HG03378 (cell line): ENCODE data around the gene MYEF2.

Source experiments
- ATAC-seq: cut with Tn5 transposase; IDR thresholded peaks from one replicate; pipeline ENCODE4 v1.9.1; 2021; ENCODE audit warnings: mild to moderate bottlenecking, moderate library complexity; ENCODE audit not compliant: unreplicated experiment

The MYEF2 gene

DNA sequence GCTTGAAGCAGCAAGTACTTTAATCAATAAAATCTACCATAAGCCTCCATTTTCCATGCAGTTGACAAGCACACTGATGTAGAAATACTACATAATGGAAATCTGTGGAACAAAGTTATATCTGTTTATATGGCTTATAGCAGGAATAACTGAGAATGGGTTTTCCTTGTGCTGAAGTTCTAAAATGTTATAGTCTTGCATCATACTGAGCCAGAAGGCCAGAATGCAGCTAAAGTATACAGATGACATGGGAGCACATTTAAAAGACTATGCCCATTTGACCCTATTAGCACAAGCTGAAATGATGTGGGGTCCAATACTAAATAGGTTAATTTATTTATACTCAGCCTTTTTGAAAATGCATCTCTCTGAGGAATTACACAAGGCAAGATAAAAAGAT is 32.2 kb downstream of the MYEF2 start:
- ATAC-seq, result no peak

DNA sequence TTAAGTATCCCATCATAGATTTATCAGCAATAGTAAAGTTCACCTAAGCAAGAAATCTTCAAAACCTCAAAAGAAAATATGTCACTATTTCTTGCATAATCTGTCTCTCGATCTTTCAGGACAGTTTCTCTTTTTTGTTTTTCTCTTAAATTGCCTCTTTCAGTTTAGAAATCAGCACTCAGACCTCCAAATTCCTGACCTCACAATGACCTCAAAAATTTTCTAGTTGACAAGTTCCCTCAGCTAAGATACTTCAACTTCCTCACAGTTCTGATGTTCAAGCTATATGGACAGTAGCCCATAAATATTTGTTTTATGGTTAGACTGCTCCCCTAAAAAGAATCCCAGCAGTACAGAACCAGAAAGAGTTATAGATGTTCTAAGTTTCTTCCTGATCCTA is 33.2 kb downstream of the MYEF2 start:
- ATAC-seq, result peak; percentile 80

DNA sequence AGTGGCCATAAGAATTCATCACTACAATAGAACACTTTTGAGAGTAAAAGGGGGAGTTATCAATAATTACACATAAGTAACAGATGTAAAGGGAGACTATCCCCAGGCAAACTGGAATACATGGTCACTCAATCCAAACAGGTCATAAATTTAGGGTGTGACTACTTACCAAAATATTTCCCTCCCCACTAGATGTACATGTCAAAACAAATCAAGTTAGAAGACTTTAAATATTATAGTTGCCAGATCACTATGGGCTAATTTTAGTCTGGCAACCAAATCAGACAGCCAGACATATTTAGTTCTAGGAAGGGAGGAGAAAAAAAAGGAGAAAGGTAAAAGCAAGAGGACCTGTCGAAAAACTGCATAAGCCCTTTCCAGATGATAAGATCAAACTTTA is 34.2 kb downstream of the MYEF2 start:
- no peak for ATAC-seq

DNA sequence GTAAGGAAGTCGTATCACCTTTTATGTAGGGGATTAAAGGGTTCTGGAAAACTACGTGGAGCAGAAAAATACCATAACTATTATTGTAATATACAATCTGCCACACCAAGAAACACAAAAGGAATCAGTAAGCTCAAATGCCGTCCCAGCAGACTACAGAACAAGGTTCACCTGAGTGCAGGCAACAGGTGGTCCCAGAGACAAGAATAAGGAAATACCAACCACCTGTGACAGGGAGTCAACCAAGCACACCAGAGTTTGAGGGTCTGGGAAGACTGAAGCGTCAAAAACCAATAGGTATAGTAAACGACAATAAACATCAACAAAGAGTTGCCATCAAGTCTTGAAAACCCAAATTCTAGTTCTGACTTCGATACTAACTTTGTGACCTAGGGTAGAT is 45.2 kb downstream of the MYEF2 start:
- no peak for ATAC-seq

DNA sequence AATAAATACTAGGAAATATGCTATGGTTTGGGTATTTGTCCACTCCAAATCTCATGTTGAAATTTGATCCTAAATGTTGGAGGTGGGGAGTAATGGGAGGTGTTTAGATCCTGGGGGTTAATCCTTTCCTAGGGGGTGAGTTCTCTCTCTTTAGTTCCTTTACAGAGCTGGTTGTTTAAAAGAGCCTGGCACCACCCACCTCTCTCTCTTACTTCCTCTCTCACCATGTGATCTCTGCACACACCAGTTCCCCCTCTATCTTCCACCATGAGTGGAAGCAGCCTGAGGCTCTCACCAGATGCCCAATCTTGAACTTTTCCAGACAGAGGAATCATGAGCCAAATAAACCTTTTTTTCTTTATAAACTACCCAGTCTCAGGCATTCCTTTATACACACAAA is 46.8 kb downstream of the MYEF2 start:
- ATAC-seq, result no peak

DNA sequence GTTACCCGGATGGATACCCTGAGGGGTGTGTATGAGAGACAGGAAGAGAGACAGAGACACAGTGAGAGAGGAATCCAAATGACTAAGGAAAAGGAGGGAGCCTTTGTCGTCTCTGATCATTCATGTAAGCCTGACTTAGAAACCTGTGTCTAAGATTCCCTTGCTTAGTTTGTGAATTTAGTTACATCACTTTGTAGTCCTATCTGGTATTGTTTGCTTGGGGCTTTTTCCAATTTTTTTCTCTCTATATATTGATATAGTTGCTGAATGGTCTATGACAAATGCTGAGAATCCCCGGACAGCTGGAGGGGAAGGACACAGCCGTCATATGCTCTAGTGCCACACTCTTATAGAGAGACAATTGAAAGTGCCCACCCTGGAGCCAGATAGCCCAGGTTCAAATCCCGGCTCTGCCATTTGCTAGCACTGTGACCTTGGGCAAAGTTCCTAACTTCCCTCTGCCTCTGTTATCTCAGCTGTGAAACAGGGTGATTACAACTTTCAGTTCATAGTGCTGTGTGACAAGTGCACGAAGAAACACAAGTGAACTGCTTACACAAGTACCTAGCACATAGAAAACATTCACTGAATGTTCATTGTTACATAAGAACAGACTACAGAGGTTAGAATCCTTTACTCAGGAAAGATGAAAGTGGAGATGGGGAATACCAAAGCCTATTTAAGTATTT is 51.3 kb downstream of the MYEF2 start:
- no peak for ATAC-seq

DNA sequence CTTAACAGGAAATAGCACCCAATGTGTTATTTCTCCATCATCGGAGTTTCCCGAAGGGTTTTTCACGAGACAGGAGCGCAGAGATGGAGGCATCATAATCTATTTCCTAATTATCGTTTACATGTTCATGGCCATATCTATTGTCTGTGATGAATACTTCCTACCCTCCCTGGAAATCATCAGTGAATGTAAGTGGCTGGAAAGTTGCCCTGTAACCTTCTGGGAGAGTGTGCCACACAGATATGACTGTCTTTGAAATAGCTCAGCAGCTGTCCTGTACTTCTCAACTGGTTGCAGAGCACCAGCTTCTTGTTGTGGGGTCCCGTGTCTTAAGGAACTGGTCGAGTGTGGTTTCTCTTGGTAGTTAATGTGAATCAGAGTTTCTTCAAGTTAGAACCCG is 56.2 kb downstream of the MYEF2 start:
- no peak for ATAC-seq

DNA sequence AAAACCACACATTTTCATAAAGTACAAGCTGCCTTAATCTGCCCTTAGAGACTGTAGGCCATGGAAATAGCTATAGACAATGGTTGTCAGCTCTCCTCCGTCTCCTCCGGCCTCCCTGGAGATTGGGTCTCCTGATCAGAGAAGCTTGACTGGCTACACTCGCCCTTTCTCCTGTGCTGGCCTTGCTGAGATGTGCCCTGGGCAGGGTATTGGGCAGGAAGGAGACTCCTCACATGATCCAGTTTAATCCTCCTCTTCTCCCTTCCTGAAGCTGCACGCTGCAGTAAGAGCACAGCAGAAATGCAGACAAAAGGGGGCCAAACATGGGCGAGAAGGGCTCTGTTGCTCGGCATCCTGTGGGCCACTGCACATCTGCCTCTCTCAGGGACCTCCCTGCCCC is 57.4 kb downstream of the MYEF2 start, which contains the start of gene SLC24A5:
Gene SLC24A5 (plus strand): TSS at position 246 of the 400 bp plus-strand sequence. CDS start 55 bp downstream, at position 301.
- no peak for ATAC-seq

DNA sequence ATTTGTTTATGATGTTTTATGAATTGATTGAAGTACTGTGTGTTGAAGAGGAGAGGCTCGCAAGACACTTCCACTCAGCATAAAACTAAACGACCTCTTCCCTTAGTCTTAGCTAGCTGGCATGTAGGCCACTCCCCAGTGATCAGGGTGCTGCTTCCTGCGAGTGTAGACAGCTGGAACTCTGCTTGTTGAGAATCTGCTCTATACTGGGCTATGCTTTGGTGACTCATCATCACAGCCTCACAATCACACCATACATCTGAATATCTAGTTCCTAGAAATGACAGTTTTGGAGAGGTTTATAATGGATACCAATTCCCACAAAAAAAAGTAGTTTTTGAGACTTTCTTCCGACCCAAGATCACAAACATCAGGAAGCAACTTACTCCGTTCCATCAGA is 58.8 kb downstream of the MYEF2 start:
- no peak for ATAC-seq

DNA sequence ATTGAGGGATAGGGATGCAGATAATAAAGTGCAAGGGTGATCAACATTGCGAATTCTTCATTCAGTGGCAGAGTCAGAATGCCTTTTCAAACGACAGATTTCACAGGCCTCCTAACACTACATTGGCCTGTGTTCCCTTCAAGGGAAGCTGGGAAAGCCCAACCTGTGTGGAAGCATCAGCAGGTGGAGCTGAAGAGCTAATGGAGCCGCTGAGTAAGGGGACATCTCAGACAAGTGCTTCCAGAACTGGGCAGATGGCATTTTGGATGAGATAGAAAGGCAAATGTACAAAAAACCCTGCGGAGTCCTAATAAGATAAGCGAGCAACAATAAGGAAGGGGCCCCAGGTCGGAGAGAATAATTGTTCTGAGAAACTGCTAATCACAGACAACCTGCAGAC is 65.9 kb downstream of the MYEF2 start:
- ATAC-seq, result no peak

DNA sequence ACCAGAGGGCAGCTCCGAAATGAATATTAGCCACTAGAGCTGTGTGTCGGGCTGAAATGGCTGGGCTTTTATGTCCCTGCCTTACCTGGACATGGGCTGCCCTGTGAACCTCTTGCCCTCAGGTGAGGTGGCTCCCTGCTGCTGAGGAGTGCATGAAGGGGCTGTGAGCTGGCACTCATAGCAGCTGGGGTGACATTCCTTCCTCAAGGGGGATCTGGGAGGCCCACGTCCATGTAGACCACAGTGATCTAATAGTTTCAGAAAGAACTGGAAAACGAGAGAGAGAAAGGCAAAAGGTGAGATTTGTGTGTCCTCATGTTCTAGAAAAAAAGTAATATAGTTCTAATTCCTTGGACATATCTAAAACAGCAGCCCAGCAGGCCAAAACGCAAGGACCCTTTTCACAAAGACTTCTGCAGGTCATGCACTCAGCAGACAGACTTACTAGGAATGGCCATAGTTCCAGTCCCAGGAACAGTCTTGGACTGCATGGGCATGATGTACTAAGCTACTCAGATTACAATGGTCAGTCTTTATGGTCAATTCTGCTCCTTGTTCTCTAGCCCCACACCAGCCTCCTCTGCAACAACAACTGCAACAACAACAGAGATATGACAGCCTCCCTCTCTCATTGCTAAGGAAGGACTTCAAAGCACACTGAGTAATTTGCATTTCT is 68.1 kb downstream of the MYEF2 start:
- ATAC-seq, result no peak

DNA sequence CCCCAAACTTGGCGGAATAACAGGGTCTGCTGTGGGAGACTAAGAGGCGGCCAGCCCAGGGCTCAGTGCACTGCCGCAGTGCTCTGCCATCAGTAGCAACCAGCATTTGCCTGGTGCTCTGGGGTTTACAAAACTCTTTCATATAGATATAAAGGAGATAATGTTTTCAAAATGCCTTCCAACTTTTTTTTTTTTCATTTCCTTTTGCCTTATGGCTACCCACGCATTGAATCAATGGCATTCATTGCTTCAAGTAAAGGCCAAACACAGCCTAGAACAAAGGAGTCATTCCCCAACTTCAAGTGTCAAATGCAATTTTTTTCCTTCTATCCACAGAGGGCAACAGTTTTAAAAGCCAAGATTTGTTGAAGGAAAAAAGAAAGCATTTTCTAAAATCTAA is 68.9 kb downstream of the MYEF2 start:
- no peak for ATAC-seq

DNA sequence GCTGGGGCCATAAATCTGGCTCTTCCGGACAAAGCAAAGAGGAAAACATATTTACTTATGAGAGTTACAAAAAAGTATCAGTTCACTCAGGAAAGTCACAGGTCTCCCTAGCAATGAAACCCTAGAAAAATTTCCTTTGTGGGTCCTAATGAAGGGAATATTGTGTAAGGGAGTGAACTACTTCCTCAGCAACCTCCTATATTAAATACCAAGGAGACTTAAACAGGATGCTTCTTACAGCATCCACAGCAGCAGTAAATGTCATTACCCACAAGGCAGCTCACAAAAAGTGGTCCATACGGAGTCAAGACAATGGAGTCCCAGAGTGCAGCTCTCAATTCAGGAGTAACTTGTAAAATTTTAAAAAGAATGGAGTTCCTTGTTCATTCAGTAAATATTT is 72.2 kb downstream of the MYEF2 start:
- no peak for ATAC-seq

DNA sequence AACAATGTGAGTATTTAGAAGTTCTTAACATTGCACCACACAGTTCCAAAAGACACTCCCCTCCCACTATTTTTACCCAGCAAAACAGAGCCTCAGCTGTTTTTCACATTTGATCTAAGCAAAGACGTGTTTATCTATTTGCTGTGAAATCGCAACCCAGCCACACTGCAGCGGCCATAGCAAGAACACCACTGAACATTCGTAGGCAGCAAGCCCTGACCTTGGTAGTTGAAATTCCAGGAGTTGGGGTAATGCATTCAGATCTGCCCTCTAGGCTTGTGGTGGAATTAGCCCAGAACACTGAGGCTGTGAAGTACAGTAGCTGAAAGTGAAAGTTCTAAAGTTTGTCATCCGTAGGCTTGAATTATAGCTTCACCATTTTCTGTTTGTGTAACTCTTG is 74.4 kb downstream of the MYEF2 start:
- no peak for ATAC-seq

DNA sequence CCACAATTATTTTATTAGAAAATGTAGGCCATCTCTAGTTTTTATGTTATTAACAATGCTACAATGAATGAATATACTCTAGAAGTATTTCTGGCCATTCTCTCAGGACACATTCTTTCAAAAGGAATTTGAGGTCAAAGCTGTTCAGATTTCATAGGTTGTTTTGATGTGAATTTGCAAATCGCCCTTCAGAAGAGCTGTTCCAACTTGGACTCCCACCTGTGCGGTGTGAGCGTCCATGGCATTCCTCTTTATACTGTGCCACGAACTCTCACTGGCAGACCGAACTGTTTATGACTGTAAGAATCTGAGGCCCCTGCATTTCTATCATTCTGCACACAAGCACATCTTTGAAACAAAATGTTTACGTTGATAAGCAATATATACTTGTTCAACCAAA is 75.9 kb downstream of the MYEF2 start:
- no peak for ATAC-seq

DNA sequence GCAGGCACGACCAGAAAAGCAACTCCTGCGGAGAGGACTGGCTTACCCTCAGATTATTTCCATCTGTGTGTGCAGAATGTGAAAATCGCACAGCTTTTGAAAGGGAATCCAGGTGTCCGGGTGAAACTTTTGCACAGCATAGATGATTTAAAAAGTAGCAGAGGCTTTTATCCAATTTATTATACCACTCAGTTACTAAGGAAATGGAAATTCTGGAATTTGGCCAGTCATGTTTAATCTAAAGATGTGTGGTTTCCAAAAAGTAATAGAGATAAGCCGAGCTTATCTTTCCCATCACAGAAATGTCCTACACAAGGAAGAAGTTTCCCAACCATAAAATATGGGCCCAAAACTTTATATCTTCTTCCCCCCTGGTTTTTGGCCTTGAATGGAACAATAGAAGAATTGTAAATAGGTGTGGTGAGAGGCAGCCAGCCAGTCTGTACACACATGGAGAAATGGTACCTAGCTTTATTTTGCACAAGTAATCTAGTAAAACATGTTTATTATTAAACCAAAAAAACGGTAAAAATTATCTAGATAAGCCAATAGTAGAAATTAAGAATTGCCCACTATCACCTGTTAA is 76.6 kb downstream of the MYEF2 start:
- ATAC-seq, result no peak

DNA sequence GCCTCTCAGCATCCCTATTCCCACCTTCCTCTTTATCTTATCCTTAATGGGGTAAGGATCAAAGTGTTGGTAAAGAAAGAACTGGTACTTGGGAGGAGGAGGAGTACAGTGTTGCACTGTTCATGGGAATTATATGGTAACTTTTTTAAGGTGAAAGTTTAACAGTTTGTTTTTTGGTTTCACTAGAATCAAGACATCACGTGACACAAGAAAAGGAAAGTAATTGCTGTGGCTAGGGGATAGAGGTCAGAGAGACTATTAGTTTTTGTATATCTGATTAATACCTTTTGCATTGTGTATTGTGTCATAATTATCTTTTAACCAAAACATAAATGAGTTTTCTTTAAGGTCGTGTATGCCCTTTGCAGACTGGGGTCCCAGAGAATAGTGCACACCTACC is 80.8 kb downstream of the MYEF2 start:
- no peak for ATAC-seq

DNA sequence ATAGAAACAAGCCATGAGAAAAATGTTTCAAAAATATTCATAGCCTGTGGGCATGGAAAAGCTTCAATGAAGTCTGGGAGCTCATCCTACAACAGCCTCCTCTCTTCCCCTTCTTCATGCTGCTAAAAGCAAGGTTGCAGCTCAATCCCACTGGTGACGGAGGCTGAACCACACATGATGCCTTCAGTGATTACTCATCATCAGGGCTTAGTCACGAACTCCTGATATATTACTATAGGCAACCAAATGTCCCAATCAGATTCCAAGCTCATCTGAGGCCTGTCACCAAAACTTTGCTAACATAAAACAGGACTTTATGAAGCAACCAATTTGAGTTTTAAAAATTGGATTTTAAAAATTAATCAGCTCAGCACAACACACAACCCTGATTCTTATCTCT is 81.3 kb downstream of the MYEF2 start:
- no peak for ATAC-seq

DNA sequence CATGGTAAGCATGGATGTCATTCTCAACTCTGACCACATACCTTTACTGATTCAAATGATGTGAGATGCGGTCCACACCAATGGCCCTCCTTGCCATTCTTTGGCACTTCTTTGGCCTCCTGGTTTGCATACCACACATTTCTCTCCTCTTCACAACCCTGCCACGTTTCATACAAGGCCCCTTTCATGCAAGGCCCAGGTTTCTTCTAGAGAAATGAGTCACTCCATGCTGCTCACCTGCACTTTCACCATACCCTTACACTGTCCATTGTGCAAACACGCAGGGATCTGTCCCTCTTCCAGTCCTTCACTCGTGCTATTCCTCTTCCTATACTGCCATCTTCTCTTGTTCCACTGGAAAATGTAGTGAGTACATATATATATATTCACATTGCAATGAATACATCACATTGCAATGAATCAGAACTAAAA is 81.7 kb downstream of the MYEF2 start:
- ATAC-seq, result peak; percentile 46

DNA sequence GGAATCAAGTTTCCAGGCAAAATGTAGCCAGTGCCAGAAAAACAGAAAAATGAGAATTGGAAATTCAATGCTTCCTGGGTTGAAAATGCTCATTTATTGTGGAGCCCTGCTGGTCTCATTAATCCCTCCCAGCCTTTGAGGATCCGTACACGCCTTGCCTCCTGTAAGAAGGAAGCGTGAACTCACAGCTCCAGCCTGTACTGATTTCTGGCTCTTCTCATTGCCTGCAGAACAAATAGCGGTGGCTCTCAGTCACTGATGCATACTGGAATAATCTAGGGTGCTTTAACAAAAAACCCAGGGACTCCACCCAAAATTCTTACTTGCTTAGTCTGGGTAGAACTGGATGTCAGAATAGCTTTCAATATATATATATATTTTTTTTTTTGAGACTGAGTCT is 86.6 kb downstream of the MYEF2 start:
- no peak for ATAC-seq

DNA sequence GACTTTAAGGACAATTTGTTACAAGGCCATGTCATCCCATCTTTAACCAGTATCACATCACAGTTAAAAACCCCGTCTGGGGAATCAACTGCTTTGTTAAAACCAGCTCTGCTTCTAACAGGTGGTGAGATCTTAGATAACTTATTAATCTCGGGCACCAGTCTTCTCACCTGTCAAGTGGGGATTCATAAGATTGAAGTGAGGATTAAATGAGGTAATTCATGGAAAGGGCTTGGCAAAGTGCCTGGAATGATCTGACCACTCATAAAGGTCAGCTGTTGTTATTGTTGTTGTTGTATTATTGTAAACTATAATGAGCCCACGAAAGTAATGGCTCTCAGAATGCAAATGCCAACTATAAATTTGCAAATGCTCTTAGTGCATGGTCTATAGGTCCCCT is 87.4 kb downstream of the MYEF2 start:
- ATAC-seq, result no peak

DNA sequence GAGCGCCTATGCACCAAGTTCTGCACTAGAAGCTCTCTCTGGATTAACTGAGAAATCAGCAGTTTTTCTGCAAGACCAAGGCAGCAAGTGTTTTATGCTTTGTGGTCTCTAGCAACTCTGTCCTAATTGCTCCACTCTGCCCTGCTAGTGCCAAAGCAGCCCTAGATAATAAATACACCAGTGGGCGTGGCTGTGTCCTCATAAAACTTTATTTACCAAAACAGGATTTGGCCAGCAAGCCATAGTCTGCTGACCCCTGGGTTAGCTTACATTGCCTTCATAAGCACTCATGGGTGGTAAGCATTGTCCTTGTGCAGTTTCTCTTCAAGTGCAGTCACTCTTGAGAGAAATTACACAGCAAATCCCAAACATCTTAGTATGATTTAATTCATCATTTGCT is 88.0 kb downstream of the MYEF2 start:
- ATAC-seq, result no peak
